RWPE2 (cell line): ENCODE measurements around the gene TSEN2.

ENCODE experiments used
- ATAC-seq: fragments of 200-7000 bp; cut with Tn5 transposase; 3 replicates; pipeline ENCODE4 v1.9.1; 2021; ENCODE audit warnings: low read depth
- DNase-seq: peaks from one replicate; pipeline ENCODE4 v3.0.0-alpha.2; 2020; ENCODE audit warnings: low spot score
- H3K27ac ChIP-seq: fragments of 450-650 bp; 2 replicates; pipeline ENCODE4 v1.5.1; 2017; ENCODE audit warnings: mild to moderate bottlenecking; ENCODE audit not compliant: poor library complexity, severe bottlenecking
- H3K27me3 ChIP-seq: fragments of 250-450 bp; sonication (Bioruptor Pico); 2 replicates; pipeline ENCODE4 v1.5.1; 2021; ENCODE audit warnings: mild to moderate bottlenecking, moderate library complexity; ENCODE audit not compliant: insufficient read depth, poor library complexity, severe bottlenecking
- H3K36me3 ChIP-seq: fragments of 250-450 bp; sonication (Bioruptor Pico); 2 replicates; pipeline ENCODE4 v1.5.1; 2020; ENCODE audit warnings: low read depth, mild to moderate bottlenecking, moderate library complexity
- H3K4me1 ChIP-seq: fragments of 250-450 bp; sonication (Bioruptor Pico); 2 replicates; pipeline ENCODE4 v1.5.1; 2021; ENCODE audit warnings: mild to moderate bottlenecking, moderate library complexity; ENCODE audit not compliant: insufficient read depth, poor library complexity, severe bottlenecking
- H3K4me3 ChIP-seq: fragments of 250-450 bp; sonication (Bioruptor Pico); 2 replicates; pipeline ENCODE4 v1.5.1; 2021; ENCODE audit warnings: mild to moderate bottlenecking, moderate library complexity; ENCODE audit not compliant: severe bottlenecking
- H3K9me3 ChIP-seq: fragments of 250-450 bp; sonication (Bioruptor Pico); 2 replicates; pipeline ENCODE4 v1.5.1; 2021; ENCODE audit warnings: mild to moderate bottlenecking, moderate library complexity; ENCODE audit not compliant: severe bottlenecking
- CTCF ChIP-seq: fragments of 450-650 bp; IDR thresholded peaks from one replicate; pipeline ENCODE4 v1.5.1; 2017; ENCODE audit warnings: mild to moderate bottlenecking, moderate library complexity; ENCODE audit not compliant: poor library complexity, severe bottlenecking

TSEN2 gene

GRCh38 chr3:12557473-12558100 is 73.3 kb downstream of the TSEN2 start:
- Histone ChIP-seq H3K4me3 (peak overlapping the region; percentile 76), H3K4me1 (peaks cover 14% of the 10 kb centered on the region), H3K27ac (peak overlapping the region; percentile 70), H3K27me3 (no peaks in the 10 kb centered on the region), H3K9me3 (no peaks in the 10 kb centered on the region), H3K36me3 (no peaks in the 10 kb centered on the region)
- DNase-seq (no peak), ATAC-seq (no peak)
- peak; percentile 2 for TF ChIP-seq CTCF

- Histone ChIP-seq H3K4me1 (peaks cover 9% of the 10 kb centered on the region), H3K36me3 (no peaks in the 10 kb centered on the region), H3K9me3 (no peaks in the 10 kb centered on the region), H3K27ac (peak overlapping the region; percentile 70), H3K27me3 (no peaks in the 10 kb centered on the region), H3K4me3 (no peak overlapping the region)
- ATAC-seq, result no peak
- DNase-seq, result no peak
- TF ChIP-seq CTCF, result no peak
These were observed 74.4 kb downstream of the TSEN2 start for GRCh38 chr3:12558706-12559105.

- no peak for TF ChIP-seq CTCF
- H3K4me1 ChIP-seq, result peaks cover 9% of the 10 kb centered on the region
These were observed 75.2 kb downstream of the TSEN2 start for GRCh38 chr3:12559520-12559919.

GRCh38 chr3:12560505-12561190 is 76.4 kb downstream of the TSEN2 start:
- TF ChIP-seq CTCF, result no peak
- DNase-seq, result no peak
- Histone ChIP-seq H3K9me3 (no peaks in the 10 kb centered on the region), H3K27me3 (no peaks in the 10 kb centered on the region), H3K36me3 (no peaks in the 10 kb centered on the region), H3K4me1 (peaks cover 9% of the 10 kb centered on the region), H3K4me3 (no peak overlapping the region), H3K27ac (no peak overlapping the region)
- ATAC-seq, result no peak

More at GRCh38 chr3:12559520-12559919, 75.2 kb downstream of the TSEN2 start:
- Histone ChIP-seq H3K27ac (no peak overlapping the region), H3K9me3 (no peaks in the 10 kb centered on the region), H3K36me3 (no peaks in the 10 kb centered on the region), H3K4me3 (no peak overlapping the region), H3K27me3 (no peaks in the 10 kb centered on the region)
- no peak for DNase-seq
- no peak for ATAC-seq

GRCh38 chr3:12561397-12561796 is 77.1 kb downstream of the TSEN2 start:
- peaks cover 3% of the 10 kb centered on the region; the same call in 1 of the 2 replicates for H3K36me3 ChIP-seq
- H3K4me3 ChIP-seq, result no peak overlapping the region
- TF ChIP-seq CTCF, result no peak
- H3K27ac ChIP-seq, result no peak overlapping the region
- H3K4me1 ChIP-seq, result peaks cover 9% of the 10 kb centered on the region
- H3K9me3 ChIP-seq, result peaks cover under 1% of the 10 kb centered on the region
- no peak for DNase-seq
- H3K27me3 ChIP-seq, result no peaks in the 10 kb centered on the region
- no peak for ATAC-seq
